Heart left ventricle (tissue), 16 donors: Measurements from ENCODE around the gene SLC9C1. TPM values are rescaled to one million over a fixed set of nuclear protein-coding genes. Genes with fewer than 3 reads are reported as not detected.
A peak's percentile ranks its signal among the peaks of the same experiment; 100 is the strongest.

Experiments
- ATAC-seq, 4 donors: fragments of 200-7000 bp; cut with Tn5 transposase; one replicate each; pipeline ENCODE4 v1.9.1; 2020 to 2022; ENCODE audit warnings: moderate library complexity in 4 of 4, mild to moderate bottlenecking in 3 of 4, moderate number of reproducible peaks in 1 of 4
- DNase-seq, 5 donors: peaks; one replicate each; pipeline ENCODE4 v3.0.0-alpha.2; 2020
- H3K27ac ChIP-seq, 12 donors: fragments of 200-600 bp; sonication (generic) in 4 of 12; one replicate each; pipeline versions ENCODE4 v1.5.0 to v1.8.0; 2016 to 2022; ENCODE audit warnings: mild to moderate bottlenecking in 2 of 12
- H3K27me3 ChIP-seq, 9 donors: fragments of 200-600 bp; sonication (generic) in 2 of 9; one replicate each; pipeline versions ENCODE4 v1.5.1 to v1.8.0; 2016 to 2022; ENCODE audit warnings: mild to moderate bottlenecking in 3 of 9
- H3K36me3 ChIP-seq, 9 donors: fragments of 200-600 bp; sonication (generic) in 2 of 9; one replicate each; pipeline versions ENCODE4 v1.5.0 to v1.8.0; 2018 to 2022; ENCODE audit warnings: mild to moderate bottlenecking in 2 of 9
- H3K4me1 ChIP-seq, 12 donors: fragments of 200-600 bp; sonication (generic) in 4 of 12; one replicate each; pipeline versions ENCODE4 v1.5.0 to v1.8.0; 2016 to 2022; ENCODE audit warnings: mild to moderate bottlenecking in 3 of 12
- H3K4me3 ChIP-seq, 12 donors: fragments of 200-600 bp; sonication (generic) in 4 of 12; one replicate each; pipeline versions ENCODE4 v1.5.0 to v1.8.0; 2017 to 2022; ENCODE audit warnings: mild to moderate bottlenecking in 9 of 12, moderate library complexity in 4 of 12
- H3K9me3 ChIP-seq, 12 donors: fragments of 200-600 bp; sonication (generic) in 4 of 12; one replicate each; pipeline versions ENCODE4 v1.5.0 to v1.8.0; 2016 to 2022; ENCODE audit warnings: mild to moderate bottlenecking in 1 of 12
- POLR2A ChIP-seq, 2 donors: fragments of 450-650 bp; IDR thresholded peaks; one replicate each; pipeline ENCODE4 v1.6.1; 2017; ENCODE audit warnings: antibody characterized with exemption in 2 of 2, mild to moderate bottlenecking in 2 of 2, moderate library complexity in 2 of 2
- WGBS, 4 donors: extraction: QIAGEN DNeasy Blood & Tissue Kit in 2 of 4; methylation state at CpG; one replicate each; pipeline versions ENCODE4 v1.1.5 to v1.1.7; 2013 to 2018; 5-methylcytosine and 5-hydroxymethylcytosine counted together
- intact Hi-C, 10 donors: fragments of 100-400 bp; cut with DNase I; formaldehyde crosslinking; loops; one replicate each; pipeline versions ENCODE4 v1.11.1 to v1.14.2; 2022
- polyA plus RNA-seq, 2 donors: library from polyadenylated mRNA; stranded (reverse); fragments of 200-250 nt; gene quantifications; one replicate each; pipeline ENCODE4 v1.2.3, GENCODE V29; 2013
- total RNA-seq, 9 donors: library from RNA; depleted of rRNA in 2 of 9; stranded (reverse); fragments of >200 nt in 2 of 9; fragmentation: NEBNext Ultra II Directional in 3 of 9; extraction: Animal tissue kit (Norgen Biotek cat#: 25700) in 3 of 9; gene quantifications; one replicate each; pipeline versions ENCODE4 v1.1.0 to v1.2.4, GENCODE V29; 2016 to 2023
- TF ChIP-seq, protein P1 (sequence below), 12 donors: fragments of 200-600 bp; sonication (generic) in 4 of 12; IDR thresholded peaks; one replicate each; pipeline versions ENCODE4 v1.5.0 to v1.8.0; 2018 to 2022; ENCODE audit warnings: antibody characterized with exemption in 12 of 12, mild to moderate bottlenecking in 5 of 12
- donor health status: ischemic (EF 13 %, LVEDD 7.1; RV severe dilation, severe dysfunction).
- donor health status: healthy with polysubstance abuse.
- donor health status: DM: no; HTN: yes; CAD: no.
- donor health status: DM: no; HTN: no; CAD: no.
- donor health status: ischemic (EF 25% LVEDD 6.9; RV normal size, moderate dysfunction).
- donor health status: ischemic (EF 25% LVEDD 5.7; RV mildly dilated, moderate dysfunction).
- donor health status: healthy.
- donor health status: DM: yes; HTN: yes; CAD: no.
- donor health status: ischemic (EF 35%, LVEDD 5.7; RV mildly dilated, moderate dysfunction).
- donor health status: nonischemic (EF 11% LVEDD 7.7; RV severe dilation, severe dysfunction).
- donor health status: DM: yes; HTN: yes; CAD: no.
- donor health status: PGD.
- donor health status: ischemic (EF 29% LVEDD 5.4; RV normal size, mild dysfunction).
- donor health status: nonischemic (EF 23%, LVEDD 6.1; RV moderate dilation, normal function).

The SLC9C1 gene
- total and polyA plus RNA-seq, 11 donors = 0.11 to 3.8 (median 1.4) TPM

DNA sequence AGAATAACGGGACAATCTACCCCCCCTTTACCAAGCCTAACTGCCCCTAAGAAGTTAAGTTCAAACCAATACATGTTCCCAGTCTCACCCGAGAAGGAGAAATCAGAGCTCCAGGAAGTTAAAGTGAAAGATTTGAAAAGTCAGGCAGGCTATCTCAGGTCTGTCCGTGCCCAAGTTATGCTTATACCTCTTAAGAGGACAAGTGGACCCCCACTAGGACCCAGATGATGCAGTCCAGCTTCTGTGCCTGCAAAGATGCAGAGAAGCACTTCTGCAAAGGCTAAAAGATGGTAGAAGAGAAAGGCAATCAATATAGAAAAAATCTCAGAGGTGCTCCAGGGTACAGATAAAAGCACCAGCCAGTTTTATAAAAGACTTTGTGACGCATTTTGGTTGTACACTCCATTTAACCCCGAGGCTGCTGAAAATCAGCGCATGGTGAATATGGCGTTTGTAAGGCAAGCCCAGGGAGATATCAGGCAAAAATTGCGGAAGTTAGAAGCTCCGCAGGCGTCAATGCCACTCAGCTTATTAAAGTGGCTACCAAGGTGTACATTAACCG lies 9.8 kb upstream of the SLC9C1 start:
- 3 to 10% (median 8%) methylated on average over 11 of the region's 11 CpGs for WGBS, 4 donors
- intact Hi-C loops = no loop called here
- peak overlapping the region; percentile 9 to 66 (median 48) for H3K4me3 ChIP-seq
- ATAC-seq (peak in 3 of 4 donors; percentile 42 to 58 (median 55)), DNase-seq (peak in 1 of 5 donors; percentile 24)
- peaks cover 0 to 20% (median 14%) of the 10 kb centered on the region in 12 donors for H3K4me1 ChIP-seq
- H3K36me3 ChIP-seq = no peaks in the 10 kb centered on the region
- no peaks in the 10 kb centered on the region for H3K9me3 ChIP-seq
- no peaks in the 10 kb centered on the region for H3K27me3 ChIP-seq
- TF ChIP-seq POLR2A (IDR thresholded peaks at IDR 0.05) = no peak
- TF ChIP-seq, protein P1, sequence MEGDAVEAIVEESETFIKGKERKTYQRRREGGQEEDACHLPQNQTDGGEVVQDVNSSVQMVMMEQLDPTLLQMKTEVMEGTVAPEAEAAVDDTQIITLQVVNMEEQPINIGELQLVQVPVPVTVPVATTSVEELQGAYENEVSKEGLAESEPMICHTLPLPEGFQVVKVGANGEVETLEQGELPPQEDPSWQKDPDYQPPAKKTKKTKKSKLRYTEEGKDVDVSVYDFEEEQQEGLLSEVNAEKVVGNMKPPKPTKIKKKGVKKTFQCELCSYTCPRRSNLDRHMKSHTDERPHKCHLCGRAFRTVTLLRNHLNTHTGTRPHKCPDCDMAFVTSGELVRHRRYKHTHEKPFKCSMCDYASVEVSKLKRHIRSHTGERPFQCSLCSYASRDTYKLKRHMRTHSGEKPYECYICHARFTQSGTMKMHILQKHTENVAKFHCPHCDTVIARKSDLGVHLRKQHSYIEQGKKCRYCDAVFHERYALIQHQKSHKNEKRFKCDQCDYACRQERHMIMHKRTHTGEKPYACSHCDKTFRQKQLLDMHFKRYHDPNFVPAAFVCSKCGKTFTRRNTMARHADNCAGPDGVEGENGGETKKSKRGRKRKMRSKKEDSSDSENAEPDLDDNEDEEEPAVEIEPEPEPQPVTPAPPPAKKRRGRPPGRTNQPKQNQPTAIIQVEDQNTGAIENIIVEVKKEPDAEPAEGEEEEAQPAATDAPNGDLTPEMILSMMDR (IDR thresholded peaks at IDR 0.05) = no peak
- H3K27ac ChIP-seq = peak overlapping the region in 5 of 12 donors; percentile 8 to 39 (median 14)

DNA sequence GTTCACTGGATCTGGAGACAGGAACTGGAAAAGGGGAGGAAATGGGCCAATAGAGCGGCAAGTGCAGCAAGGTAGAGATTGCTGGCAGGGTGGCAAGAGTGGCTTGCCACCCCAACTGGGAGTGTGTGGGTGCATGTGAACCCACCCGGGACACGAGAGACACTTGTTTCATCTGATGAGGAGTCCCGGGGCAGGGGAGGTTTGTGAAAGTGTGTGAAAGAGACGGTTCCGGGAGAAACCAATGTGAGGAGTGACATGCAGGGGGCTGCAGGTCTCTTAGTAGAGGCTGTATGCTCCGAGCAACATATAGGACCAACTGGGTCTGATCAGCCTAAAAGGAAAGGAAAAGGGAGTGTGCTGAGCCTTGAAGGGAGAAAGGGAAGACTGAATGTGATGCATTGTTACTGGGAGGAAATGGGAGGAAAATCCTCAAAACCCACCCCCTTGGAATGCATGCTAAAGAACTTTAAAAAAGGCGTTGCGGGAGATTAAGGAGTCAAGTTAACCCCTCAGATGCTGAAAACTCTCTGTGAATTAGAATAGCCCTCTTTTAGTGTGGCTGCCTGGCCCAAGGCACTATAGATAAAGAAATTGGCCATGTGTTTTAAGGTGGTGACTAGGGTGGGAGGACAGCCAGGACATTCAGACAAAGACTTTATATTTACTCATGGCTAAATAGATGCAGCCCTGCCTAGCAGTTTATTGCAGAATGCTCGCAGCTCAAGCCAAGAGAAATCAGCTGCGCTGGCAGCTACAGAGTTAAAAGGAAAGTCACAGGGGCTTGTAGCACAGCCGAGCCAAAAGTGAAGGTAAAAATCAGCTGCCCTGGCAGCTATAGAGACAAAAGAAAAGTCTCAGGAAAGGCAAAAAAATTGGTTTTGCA lies 9.1 kb upstream of the SLC9C1 start:
- intact Hi-C loops = no loop called here
- Histone ChIP-seq H3K4me1 (peaks cover 0 to 25% (median 14%) of the 10 kb centered on the region in 12 donors), H3K27me3 (no peaks in the 10 kb centered on the region), H3K36me3 (no peaks in the 10 kb centered on the region), H3K9me3 (no peaks in the 10 kb centered on the region), H3K4me3 (peak overlapping the region; percentile 9 to 66 (median 48)), H3K27ac (peak overlapping the region in 5 of 12 donors; percentile 8 to 39 (median 14))
- no peak for DNase-seq
- TF ChIP-seq, protein P1 (IDR thresholded peaks at IDR 0.05) = no peak
- no peak for TF ChIP-seq POLR2A (IDR thresholded peaks at IDR 0.05)
- WGBS, 4 donors = 36 to 44% (median 38%) methylated on average over 12 of the region's 12 CpGs
- peak in 2 of 4 donors; percentile 12 to 13 for ATAC-seq

DNA sequence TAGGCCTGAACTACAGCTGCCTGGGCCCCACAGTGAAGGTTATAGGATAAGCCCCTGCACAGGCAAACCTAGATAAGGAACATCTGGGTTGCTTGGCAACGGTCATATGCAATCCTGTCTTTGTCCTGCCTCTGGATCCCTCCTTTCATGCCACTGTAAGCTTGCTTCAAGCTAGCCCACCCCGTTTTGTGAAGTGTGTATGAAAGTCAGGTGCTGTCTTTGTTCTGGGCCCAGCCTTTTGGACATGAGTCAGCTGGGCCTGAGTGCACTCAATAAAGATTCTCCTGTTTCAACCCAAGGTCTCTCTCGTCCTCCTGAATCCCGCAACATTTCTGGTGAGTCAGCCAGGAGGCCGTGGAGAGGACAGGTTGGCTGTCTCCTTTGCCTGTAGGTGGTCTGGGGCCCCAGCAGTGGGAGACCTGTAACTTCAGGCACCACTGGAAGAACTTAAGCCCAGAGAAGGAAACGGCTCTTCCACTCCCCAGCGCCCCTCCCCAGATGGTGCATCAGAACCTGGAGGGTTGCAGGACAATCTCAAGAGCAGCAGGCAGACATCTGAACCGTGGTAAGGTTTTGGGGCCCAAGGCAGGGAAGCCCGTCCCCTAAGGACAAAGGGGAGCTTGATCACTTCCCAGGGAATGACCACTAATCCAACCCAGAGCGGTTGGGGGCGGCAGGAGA lies 8.3 kb upstream of the SLC9C1 start:
- Histone ChIP-seq H3K27ac (no peak overlapping the region), H3K9me3 (no peaks in the 10 kb centered on the region), H3K36me3 (no peaks in the 10 kb centered on the region), H3K4me1 (peaks cover 0 to 34% (median 14%) of the 10 kb centered on the region in 12 donors), H3K4me3 (peak overlapping the region in 9 of 12 donors; percentile 44 to 66 (median 49)), H3K27me3 (no peaks in the 10 kb centered on the region)
- DNase-seq = no peak
- no peak for ATAC-seq
- intact Hi-C loops = no loop called here
- 75 to 80% (median 78%) methylated on average over 11 of the region's 11 CpGs for WGBS, 4 donors
- TF ChIP-seq, protein P1 (IDR thresholded peaks at IDR 0.05) = no peak
- no peak for TF ChIP-seq POLR2A (IDR thresholded peaks at IDR 0.05)

DNA sequence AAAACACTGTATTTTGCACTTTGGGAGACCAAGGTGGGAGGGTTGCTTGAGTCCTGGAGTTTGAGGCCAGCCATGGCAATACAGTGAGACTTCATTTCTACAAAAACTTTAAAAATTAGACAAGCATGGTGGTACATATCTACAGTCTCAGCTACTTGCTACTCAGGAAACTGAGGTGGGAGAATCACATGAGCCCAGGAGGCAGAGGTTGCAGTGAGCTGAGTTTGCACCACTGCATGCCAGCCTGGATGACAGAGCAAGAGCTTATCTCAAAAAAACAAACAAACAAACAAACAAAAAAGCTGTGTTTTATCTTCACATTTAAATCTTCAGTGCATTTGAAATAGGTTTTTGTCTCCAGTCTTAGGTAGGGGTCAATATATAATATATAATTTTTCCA lies 4.8 kb upstream of the SLC9C1 start:
- DNase-seq (no peak), ATAC-seq (no peak)
- Histone ChIP-seq H3K36me3 (no peaks in the 10 kb centered on the region), H3K4me3 (no peak overlapping the region), H3K27ac (no peak overlapping the region), H3K4me1 (peaks cover 0 to 27% (median 8%) of the 10 kb centered on the region in 12 donors), H3K27me3 (no peaks in the 10 kb centered on the region), H3K9me3 (no peaks in the 10 kb centered on the region)
- intact Hi-C loops = loop anchor here in 1 of 10 donors (10.0 kb wide), 1 partner anchor 174 kb away; no protein-coding TSS in a partner anchor
- TF ChIP-seq POLR2A (IDR thresholded peaks at IDR 0.05) = no peak
- TF ChIP-seq, protein P1 (IDR thresholded peaks at IDR 0.05) = no peak
